Esophagus muscularis mucosa (tissue), 4 donors: ENCODE results near the gene TUBA3C. TPM values are rescaled to one million over a fixed set of nuclear protein-coding genes. Genes with fewer than 3 reads are reported as not detected.
A peak's percentile ranks its signal among the peaks of the same experiment; 100 is the strongest.

Source experiments
- DNase-seq: peaks from one replicate; pipeline ENCODE4 v3.0.0-alpha.2; 2017; ENCODE audit errors: extremely low spot score
- H3K27ac ChIP-seq, 4 donors: fragments of 200-600 bp; sonication (generic); replicated peaks in 1 of 4; 1 replicate in 3 of 4; 2 replicates in 1 of 4; pipeline ENCODE4 v1.5.1; 2016 to 2019; ENCODE audit warnings: mild to moderate bottlenecking in 1 of 4
- H3K27me3 ChIP-seq, 4 donors: fragments of 200-600 bp; sonication (generic); one replicate each; pipeline versions ENCODE4 v1.5.1 to v1.6.0; 2016 to 2019
- H3K36me3 ChIP-seq, 4 donors: fragments of 200-600 bp; sonication (generic); one replicate each; pipeline ENCODE4 v1.5.1; 2016 to 2019
- H3K4me1 ChIP-seq, 4 donors: fragments of 200-600 bp; sonication (generic); one replicate each; pipeline ENCODE4 v1.5.1; 2016 to 2019
- H3K4me3 ChIP-seq, 4 donors: fragments of 200-600 bp; sonication (generic); 1 replicate in 2 of 4; 2 replicates in 2 of 4; pipeline ENCODE4 v1.5.1; 2016 to 2019; ENCODE audit warnings: mild to moderate bottlenecking in 4 of 4, moderate library complexity in 1 of 4
- H3K9me3 ChIP-seq, 4 donors: fragments of 200-600 bp; sonication (generic); 1 replicate in 3 of 4; 2 replicates in 1 of 4; pipeline ENCODE4 v1.5.1; 2016 to 2019
- EP300 ChIP-seq: sonication (generic); formaldehyde crosslinking; IDR thresholded peaks from one replicate; pipeline ENCODE4 v1.6.1; 2017; ENCODE audit warnings: antibody characterized with exemption
- POLR2A ChIP-seq: fragments of 450-650 bp; IDR thresholded peaks from one replicate; pipeline ENCODE4 v1.6.1; 2017; ENCODE audit warnings: antibody characterized with exemption, moderate library complexity, mild to moderate bottlenecking, low read depth
- POLR2AphosphoS5 ChIP-seq, 2 donors: sonication (generic); formaldehyde crosslinking; IDR thresholded peaks; one replicate each; pipeline ENCODE4 v1.6.1; 2017; ENCODE audit warnings: antibody characterized with exemption in 2 of 2
- WGBS: methylation state at CpG from one replicate; pipeline ENCODE4 v1.1.5; 2018; 5-methylcytosine and 5-hydroxymethylcytosine counted together
- intact Hi-C: fragments of 100-400 bp; cut with DNase I; formaldehyde crosslinking; loops from one replicate; pipeline ENCODE4 v1.15.1; 2023
- total RNA-seq, 4 donors: library from RNA; depleted of rRNA; stranded (reverse); fragments of >200 nt; gene quantifications; one replicate each; pipeline versions ENCODE4 v1.1.0 to v1.2.1, GENCODE V29; 2016
- TF ChIP-seq, protein P1 (sequence below), 3 experiments: fragments of 200-600 bp in 2 of 3; fragments of 450-650 bp in 1 of 3; sonication (generic) in 2 of 3; IDR thresholded peaks; one replicate each; pipeline ENCODE4 v1.5.1; 2017 to 2019; ENCODE audit warnings: antibody characterized with exemption in 3 of 3, mild to moderate bottlenecking in 2 of 3, moderate library complexity in 1 of 3

The TUBA3C gene
- total RNA-seq, 4 donors from 2014 or later = not detected

DNA sequence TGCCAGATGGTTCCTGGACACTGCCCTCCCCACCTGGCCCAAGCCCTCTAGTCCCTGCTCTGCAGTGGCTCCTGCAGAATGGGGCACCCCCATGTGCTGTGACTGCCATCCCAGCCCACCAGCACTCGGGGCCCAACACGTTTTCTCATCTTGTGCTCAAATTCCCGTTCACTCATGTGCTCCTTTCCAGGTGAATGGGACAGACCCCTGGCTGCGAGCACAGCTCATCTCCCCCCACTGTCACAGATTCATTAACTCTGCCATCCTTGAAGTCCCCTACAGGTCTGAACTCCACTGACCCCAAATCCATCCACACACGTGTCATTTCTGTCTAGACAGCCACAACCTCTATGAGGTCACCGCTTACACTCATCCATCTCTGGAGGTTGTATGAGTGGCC, 23.6 kb downstream of the TUBA3C start:
- intact Hi-C loops = no loop called here
- H3K4me3 ChIP-seq = no peak overlapping the region
- DNase-seq = no peak
- no peaks in the 10 kb centered on the region for H3K36me3 ChIP-seq
- TF ChIP-seq, protein P1, sequence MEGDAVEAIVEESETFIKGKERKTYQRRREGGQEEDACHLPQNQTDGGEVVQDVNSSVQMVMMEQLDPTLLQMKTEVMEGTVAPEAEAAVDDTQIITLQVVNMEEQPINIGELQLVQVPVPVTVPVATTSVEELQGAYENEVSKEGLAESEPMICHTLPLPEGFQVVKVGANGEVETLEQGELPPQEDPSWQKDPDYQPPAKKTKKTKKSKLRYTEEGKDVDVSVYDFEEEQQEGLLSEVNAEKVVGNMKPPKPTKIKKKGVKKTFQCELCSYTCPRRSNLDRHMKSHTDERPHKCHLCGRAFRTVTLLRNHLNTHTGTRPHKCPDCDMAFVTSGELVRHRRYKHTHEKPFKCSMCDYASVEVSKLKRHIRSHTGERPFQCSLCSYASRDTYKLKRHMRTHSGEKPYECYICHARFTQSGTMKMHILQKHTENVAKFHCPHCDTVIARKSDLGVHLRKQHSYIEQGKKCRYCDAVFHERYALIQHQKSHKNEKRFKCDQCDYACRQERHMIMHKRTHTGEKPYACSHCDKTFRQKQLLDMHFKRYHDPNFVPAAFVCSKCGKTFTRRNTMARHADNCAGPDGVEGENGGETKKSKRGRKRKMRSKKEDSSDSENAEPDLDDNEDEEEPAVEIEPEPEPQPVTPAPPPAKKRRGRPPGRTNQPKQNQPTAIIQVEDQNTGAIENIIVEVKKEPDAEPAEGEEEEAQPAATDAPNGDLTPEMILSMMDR (IDR thresholded peaks at IDR 0.05) = no peak
- TF ChIP-seq POLR2AphosphoS5 (IDR thresholded peaks at IDR 0.05) (no peak), POLR2A (no peak), EP300 (no peak)
- 59% methylated on average over 5 of the region's 6 CpGs for WGBS
- peaks cover 0 to 6% (median 0%) of the 10 kb centered on the region in 4 donors for H3K9me3 ChIP-seq
- no peak overlapping the region for H3K27ac ChIP-seq
- H3K4me1 ChIP-seq = no peaks in the 10 kb centered on the region
- H3K27me3 ChIP-seq = no peaks in the 10 kb centered on the region

GRCh38 chr13:19157461-19157860, 24.2 kb downstream of the TUBA3C start:
- no peaks in the 10 kb centered on the region for H3K4me1 ChIP-seq
- H3K9me3 ChIP-seq = peaks cover 0 to 1% (median 0%) of the 10 kb centered on the region in 4 donors
- H3K27me3 ChIP-seq = no peaks in the 10 kb centered on the region
- H3K27ac ChIP-seq = no peak overlapping the region
- no peak for DNase-seq
- intact Hi-C loops = no loop called here
- no peaks in the 10 kb centered on the region for H3K36me3 ChIP-seq
- WGBS = 62% methylated on average over 2 of the region's 2 CpGs
- no peak overlapping the region for H3K4me3 ChIP-seq
- TF ChIP-seq POLR2AphosphoS5 (IDR thresholded peaks at IDR 0.05) = no peak
- TF ChIP-seq POLR2A = no peak
- no peak for TF ChIP-seq EP300
- TF ChIP-seq, protein P1 (IDR thresholded peaks at IDR 0.05) = no peak

- Histone ChIP-seq H3K27me3 (no peaks in the 10 kb centered on the region), H3K27ac (no peak overlapping the region), H3K4me3 (no peak overlapping the region), H3K36me3 (no peaks in the 10 kb centered on the region), H3K4me1 (no peaks in the 10 kb centered on the region), H3K9me3 (no peaks in the 10 kb centered on the region)
- intact Hi-C loops = no loop called here
- WGBS = 71% methylated on average over 11 of the region's 14 CpGs
- DNase-seq = peak; percentile 79
- TF ChIP-seq POLR2A (no peak), POLR2AphosphoS5 (IDR thresholded peaks at IDR 0.05) (no peak), EP300 (no peak)
- TF ChIP-seq, protein P1 (IDR thresholded peaks at IDR 0.05) = no peak
These were observed 25.4 kb downstream of the TUBA3C start for GRCh38 chr13:19156013-19156825.

DNA sequence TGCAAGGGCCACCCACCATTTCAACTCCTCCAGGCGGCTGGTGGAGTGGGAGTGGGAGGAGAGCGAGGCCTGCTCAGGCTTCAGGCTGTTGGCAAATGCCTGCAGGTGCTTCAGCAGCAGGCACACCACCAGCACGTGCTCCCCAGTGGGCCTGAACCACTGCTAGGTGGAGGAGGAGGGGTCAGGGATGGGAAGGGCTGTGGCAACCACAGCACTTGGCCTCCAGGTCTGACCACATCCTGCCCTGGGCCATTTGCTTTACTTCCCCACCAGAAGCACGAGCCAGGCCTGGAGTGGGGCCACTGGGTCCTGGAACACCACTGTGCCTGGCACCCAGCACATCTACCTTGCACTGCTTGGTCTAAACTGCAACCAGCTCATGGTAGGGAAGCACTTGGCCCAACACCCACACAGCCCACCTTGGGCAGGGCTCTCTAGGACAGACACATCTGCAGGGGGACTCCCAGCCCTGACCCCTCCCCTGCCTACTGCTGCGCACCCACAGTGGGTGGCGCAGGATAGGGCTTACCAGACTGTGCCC, 26.2 kb downstream of the TUBA3C start:
- no peaks in the 10 kb centered on the region for H3K36me3 ChIP-seq
- H3K4me3 ChIP-seq = no peak overlapping the region
- H3K27me3 ChIP-seq = no peaks in the 10 kb centered on the region
- peak; percentile 84 for DNase-seq
- WGBS = 64% methylated on average over 2 of the region's 6 CpGs
- intact Hi-C loops = no loop called here
- TF ChIP-seq EP300 (no peak), POLR2AphosphoS5 (IDR thresholded peaks at IDR 0.05) (no peak), POLR2A (no peak)
- TF ChIP-seq, protein P1 (IDR thresholded peaks at IDR 0.05) = no peak
- no peaks in the 10 kb centered on the region for H3K9me3 ChIP-seq
- H3K27ac ChIP-seq = no peak overlapping the region
- H3K4me1 ChIP-seq = peaks cover 0 to under 1% (median 0%) of the 10 kb centered on the region in 4 donors
